HK-2 (cell line): Measurements from ENCODE around the gene MAGI3.
A peak's percentile ranks its signal among the peaks of the same experiment; 100 is the strongest.
"Not testable (repeated sequence)": the region's sequence is repeated elsewhere in the genome, so short reads cannot be mapped to it uniquely, and the experiment has no call there.

ENCODE experiments used
- DNase-seq: peaks from one replicate; pipeline ENCODE4 v3.0.0-alpha.2; 2018; ENCODE audit not compliant: unreplicated experiment

The MAGI3 gene

GRCh38 chr1:113517983-113518382 is 127.7 kb downstream of the MAGI3 start:
- DNase-seq, result no peak

- DNase-seq, result no peak
Measured at GRCh38 chr1:113519556-113519955, 129.2 kb downstream of the MAGI3 start.

- no peak for DNase-seq
Measured at GRCh38 chr1:113530021-113530420, 139.7 kb downstream of the MAGI3 start.

- no peak for DNase-seq
Measured at GRCh38 chr1:113531321-113531720, 141.0 kb downstream of the MAGI3 start.

- DNase-seq, result no peak
Measured at GRCh38 chr1:113533061-113533460, 142.7 kb downstream of the MAGI3 start.

GRCh38 chr1:113534130-113534817 is 144.0 kb downstream of the MAGI3 start:
- DNase-seq, result no peak

- DNase-seq, result no peak
Measured at GRCh38 chr1:113534875-113535274, 144.6 kb downstream of the MAGI3 start.

GRCh38 chr1:113536182-113536780 is 146.0 kb downstream of the MAGI3 start:
- no peak for DNase-seq

- DNase-seq, result no peak
Measured at GRCh38 chr1:113538225-113538624, 147.9 kb downstream of the MAGI3 start.

- DNase-seq, result no peak
Measured at GRCh38 chr1:113540335-113540734, 150.0 kb downstream of the MAGI3 start.

- DNase-seq, result no peak
Measured at GRCh38 chr1:113541106-113541505, 150.8 kb downstream of the MAGI3 start.

- peak; percentile 32 for DNase-seq
Measured at GRCh38 chr1:113542221-113542701, 151.9 kb downstream of the MAGI3 start.

- DNase-seq, result no peak
Measured at GRCh38 chr1:113543110-113543509, 152.8 kb downstream of the MAGI3 start.

GRCh38 chr1:113545210-113545609 is 154.9 kb downstream of the MAGI3 start:
- no peak for DNase-seq

- no peak for DNase-seq
Measured at GRCh38 chr1:113545626-113546025, 155.3 kb downstream of the MAGI3 start.

- DNase-seq, result no peak
Measured at GRCh38 chr1:113551728-113552127, 161.4 kb downstream of the MAGI3 start.

GRCh38 chr1:113552244-113552643 is 161.9 kb downstream of the MAGI3 start:
- no peak for DNase-seq

- DNase-seq, result no peak
Measured at GRCh38 chr1:113557187-113557586, 166.9 kb downstream of the MAGI3 start.

- no peak for DNase-seq
Measured at GRCh38 chr1:113565621-113566020, 175.3 kb downstream of the MAGI3 start.

GRCh38 chr1:113567427-113567826 is 177.1 kb downstream of the MAGI3 start:
- DNase-seq, result no peak

- DNase-seq, result not testable (repeated sequence)
Measured at GRCh38 chr1:113575744-113576260, 185.5 kb downstream of the MAGI3 start.

- no peak for DNase-seq
Measured at GRCh38 chr1:113576271-113576670, 186.0 kb downstream of the MAGI3 start.
